Breast epithelium (tissue), 3 donors: ENCODE results near the gene TRIM9.

Experiments
- CTCF ChIP-seq, 3 donors: fragments of 450-650 bp; IDR thresholded peaks; one replicate each; pipeline ENCODE4 v1.5.1; 2016 to 2017; ENCODE audit warnings: antibody characterized with exemption in 3 of 3, mild to moderate bottlenecking in 3 of 3, moderate library complexity in 3 of 3
- POLR2A ChIP-seq: fragments of 450-650 bp; IDR thresholded peaks from one replicate; pipeline ENCODE4 v1.6.1; 2016; ENCODE audit warnings: antibody characterized with exemption, mild to moderate bottlenecking, moderate library complexity
- POLR2AphosphoS5 ChIP-seq, 3 donors: sonication (generic); formaldehyde crosslinking; IDR thresholded peaks; one replicate each; pipeline ENCODE4 v1.6.1; 2017; ENCODE audit warnings: antibody characterized with exemption in 3 of 3

DNA sequence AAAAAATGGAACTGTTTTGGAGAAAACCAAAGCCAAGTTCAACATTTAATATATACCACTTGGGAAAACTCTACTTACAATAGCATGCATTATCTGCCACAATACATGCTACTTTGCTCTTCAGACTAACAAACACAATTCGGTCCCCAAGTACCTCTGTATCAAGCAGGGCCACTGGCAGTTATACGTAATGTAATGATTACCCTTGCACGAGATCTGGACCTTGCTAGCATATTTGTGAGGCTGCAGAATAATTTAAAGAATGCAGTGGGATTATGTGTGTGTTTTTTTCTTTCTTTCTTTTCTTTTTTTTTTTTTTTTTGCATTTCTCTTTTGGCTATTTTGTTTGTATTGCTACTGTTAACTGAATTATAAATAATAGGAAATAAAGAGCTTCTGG lies 127.8 kb downstream of the TRIM9 start:
- TF ChIP-seq CTCF (IDR thresholded peaks at IDR 0.05), result no peak
- no peak for TF ChIP-seq POLR2A
- no peak for TF ChIP-seq POLR2AphosphoS5 (IDR thresholded peaks at IDR 0.05)
